GM18517 (cell line): ENCODE data around the gene SLC22A23.
"Not testable (repeated sequence)": the region's sequence is repeated elsewhere in the genome, so short reads cannot be mapped to it uniquely, and the experiment has no call there.

Experiments used
- ATAC-seq: cut with Tn5 transposase; IDR thresholded peaks from one replicate; pipeline ENCODE4 v1.9.1; 2021; ENCODE audit warnings: mild to moderate bottlenecking, moderate library complexity; ENCODE audit not compliant: unreplicated experiment

The SLC22A23 gene

DNA sequence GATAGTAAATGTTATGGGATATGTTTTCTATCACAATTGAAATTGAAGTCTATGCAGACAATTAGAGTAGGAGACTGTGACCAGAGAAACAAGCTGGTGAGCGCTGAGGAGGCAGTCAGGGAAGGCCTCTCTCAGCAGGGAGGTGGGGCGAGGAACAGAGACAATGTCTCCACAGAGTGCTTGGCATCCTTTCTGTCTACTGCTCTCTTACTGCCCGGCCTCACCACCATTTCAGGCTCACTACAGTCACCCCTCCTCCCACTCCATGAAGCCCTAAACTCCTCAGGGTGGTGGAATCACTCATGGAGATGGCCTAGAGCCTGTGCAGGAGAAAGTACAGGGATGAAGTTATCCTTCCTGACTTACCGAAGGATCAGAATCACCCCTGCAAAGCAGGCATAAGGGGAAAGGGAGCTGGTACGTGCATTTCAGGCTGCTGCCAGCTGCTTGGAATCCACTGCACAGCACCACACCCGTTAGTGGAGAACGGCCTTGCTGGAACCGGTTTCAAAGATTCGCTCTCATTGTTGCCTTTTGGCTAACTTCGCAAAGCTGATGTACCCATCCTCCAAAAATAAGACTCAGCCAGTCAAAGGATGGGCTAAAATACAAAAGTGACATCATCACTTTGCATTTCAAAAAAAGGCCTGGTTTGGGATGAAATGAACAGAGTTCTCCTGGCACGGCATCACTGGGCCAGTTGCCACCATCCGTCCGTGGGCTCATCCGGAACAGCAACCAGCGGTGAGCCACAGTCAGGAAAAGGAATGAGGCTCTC is 67.3 kb downstream of the SLC22A23 start:
- no peak for ATAC-seq

- no peak for ATAC-seq
Measured at GRCh38 chr6:3388786-3389185, 68.1 kb downstream of the SLC22A23 start.

DNA sequence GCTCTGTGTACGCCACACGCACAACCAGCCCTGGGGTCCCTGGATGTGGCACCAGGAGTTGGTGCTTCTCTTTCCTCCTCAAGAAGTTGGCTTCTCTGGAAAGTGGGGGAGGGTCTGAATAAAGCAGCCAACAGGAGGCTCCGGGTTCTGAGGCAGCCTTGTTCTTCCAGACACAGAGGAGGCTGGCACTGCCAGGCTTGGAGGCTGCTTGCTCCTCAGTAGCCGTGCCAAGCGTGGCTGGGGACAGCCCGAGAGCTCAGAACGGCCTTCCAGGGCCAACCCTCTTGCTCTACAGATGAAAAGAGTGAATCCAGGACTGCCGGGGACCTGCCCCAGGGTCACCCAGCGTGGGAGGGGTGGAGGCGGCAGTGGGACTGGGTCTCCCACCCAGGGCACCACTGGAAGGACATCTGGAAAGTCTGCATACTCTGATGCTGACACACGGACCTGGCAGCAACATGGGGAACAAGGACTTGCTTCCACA is 70.4 kb downstream of the SLC22A23 start:
- ATAC-seq, result no peak

- ATAC-seq, result no peak
Measured at GRCh38 chr6:3385660-3386151, 71.1 kb downstream of the SLC22A23 start.

DNA sequence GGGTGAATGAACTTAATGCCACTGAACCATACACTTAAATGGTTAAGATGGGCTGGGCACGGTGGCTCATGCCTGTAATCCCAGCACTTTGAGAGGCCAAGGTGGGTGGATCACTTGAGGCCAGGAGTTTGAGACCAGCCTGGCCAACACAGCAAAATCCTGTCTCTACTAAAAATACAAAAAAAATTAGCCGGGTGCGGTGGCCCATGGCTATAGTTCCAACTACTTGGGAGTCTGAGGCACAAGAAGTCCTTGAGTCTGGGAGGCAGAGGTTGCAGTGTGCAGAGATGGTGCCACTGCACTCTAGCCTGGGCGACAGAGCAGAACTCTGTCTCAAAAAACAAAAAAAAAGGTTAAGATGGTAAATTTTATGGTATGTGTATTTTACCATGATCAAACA is 71.7 kb downstream of the SLC22A23 start:
- not testable (repeated sequence) for ATAC-seq

GRCh38 chr6:3384241-3385143 is 72.4 kb downstream of the SLC22A23 start:
- ATAC-seq, result no peak

GRCh38 chr6:3383525-3383924 is 73.3 kb downstream of the SLC22A23 start:
- ATAC-seq, result no peak

DNA sequence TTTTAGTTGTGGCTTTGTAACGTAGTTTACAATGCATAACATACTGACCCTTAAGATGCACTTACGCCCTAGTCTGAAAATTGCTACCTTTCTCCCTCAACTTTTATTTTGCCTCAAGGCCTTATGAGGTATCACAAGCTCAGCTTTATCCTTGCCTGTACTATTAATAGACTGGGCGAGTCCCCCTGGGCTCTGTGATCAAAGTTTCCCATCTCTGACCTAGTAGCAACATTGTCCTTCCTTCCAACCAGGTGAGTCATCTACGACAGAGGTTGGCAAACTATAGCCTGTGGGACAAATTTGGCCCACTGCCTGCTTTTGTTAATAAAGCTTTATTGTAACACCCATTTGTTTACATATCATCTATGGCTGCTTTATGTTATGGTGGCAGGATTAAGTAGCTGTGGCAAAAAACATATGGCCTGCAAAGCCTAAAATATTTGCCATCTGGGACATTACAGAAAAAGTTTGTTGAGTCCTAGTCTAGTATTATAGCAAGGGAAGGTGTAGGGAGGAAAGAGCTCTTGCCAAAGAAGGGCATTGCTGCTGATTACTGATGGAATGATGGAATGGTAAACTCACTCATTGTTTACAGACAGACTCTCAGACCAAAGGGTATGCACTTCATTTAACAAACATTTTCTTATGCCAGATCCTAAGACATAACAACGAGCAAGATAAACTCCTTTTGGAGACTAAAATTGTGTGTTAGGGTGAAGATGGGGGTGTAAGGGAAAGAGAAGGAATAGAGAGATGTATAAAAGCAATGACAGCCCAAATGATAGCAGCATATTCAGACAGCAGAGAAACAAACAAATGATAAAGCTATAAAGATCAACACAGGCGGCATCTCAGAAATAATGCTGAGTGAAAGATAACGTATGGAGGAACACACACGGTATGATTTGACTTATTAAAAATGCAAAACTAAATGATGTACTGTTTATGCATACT is 74.2 kb downstream of the SLC22A23 start:
- no peak for ATAC-seq

- ATAC-seq, result no peak
Measured at GRCh38 chr6:3381233-3381921, 75.5 kb downstream of the SLC22A23 start.

DNA sequence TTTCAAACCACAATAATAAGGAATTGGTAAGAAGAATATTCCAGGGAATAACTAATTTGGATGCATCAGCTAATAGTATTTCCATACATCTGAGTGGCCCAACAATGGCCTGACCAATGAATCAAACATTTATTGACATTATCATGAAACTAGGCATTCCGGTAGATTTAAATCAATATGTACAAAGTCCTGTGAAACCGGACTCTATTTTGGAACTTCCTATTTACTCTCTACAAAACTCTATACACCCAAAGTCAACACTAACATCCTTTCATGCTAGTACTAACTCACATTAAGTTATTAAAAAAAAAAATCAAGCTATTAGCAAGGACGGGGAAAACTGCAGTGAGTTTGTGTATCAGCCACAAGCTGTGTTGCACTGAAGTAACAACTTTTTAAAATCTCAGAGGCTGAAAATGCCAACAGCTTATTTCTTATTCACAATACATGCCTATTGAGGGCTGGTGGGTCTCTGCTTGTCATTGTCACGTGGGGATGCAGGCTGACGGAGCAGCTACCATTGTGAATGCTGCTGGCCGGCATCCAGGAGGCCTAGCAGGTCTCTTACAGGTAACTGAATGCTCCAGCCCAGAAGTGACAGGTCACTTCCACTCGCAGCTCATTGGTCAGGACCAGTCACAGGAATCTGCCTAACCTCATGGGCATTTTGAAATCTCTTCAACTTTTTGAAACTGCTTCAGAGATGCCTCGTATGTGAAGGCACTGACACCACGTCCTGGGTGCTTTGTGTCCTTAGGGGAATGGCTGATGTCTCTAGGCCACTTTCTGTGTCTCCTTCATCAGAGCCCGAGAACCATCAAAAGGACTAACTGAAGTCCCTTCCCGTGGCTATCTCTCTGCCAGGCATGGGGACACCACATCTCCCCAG is 76.3 kb downstream of the SLC22A23 start:
- no peak for ATAC-seq

DNA sequence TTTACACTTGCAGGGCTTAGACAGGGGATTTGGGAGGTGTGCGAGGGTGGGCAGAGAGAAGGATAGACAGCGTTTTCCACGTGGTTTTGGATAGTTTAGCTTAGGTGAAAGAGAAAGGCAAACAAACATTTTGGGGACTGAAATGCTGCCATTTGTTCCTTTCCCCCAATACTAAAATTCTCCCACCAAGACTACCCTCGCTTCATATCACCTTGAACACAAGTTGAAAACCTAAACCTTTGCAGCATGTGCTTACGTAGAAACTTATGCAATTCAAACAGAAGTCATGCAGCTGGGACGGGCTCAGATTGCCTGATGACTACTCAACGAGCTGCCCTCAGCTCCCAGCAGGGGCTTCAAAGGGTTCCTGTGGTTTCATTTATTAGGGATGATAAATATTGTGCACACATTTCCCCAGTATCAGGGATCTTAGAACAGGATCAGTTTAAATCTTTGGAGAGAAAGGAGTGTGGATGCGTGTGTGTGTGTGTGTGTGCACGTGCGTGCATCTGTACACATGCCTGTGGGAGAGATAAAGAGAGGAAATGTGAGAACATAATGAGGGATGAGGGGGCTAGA is 77.3 kb downstream of the SLC22A23 start:
- ATAC-seq, result no peak

GRCh38 chr6:3378808-3379207 is 78.0 kb downstream of the SLC22A23 start:
- not testable (repeated sequence) for ATAC-seq

- not testable (repeated sequence) for ATAC-seq
Measured at GRCh38 chr6:3378398-3378782, 78.5 kb downstream of the SLC22A23 start.

DNA sequence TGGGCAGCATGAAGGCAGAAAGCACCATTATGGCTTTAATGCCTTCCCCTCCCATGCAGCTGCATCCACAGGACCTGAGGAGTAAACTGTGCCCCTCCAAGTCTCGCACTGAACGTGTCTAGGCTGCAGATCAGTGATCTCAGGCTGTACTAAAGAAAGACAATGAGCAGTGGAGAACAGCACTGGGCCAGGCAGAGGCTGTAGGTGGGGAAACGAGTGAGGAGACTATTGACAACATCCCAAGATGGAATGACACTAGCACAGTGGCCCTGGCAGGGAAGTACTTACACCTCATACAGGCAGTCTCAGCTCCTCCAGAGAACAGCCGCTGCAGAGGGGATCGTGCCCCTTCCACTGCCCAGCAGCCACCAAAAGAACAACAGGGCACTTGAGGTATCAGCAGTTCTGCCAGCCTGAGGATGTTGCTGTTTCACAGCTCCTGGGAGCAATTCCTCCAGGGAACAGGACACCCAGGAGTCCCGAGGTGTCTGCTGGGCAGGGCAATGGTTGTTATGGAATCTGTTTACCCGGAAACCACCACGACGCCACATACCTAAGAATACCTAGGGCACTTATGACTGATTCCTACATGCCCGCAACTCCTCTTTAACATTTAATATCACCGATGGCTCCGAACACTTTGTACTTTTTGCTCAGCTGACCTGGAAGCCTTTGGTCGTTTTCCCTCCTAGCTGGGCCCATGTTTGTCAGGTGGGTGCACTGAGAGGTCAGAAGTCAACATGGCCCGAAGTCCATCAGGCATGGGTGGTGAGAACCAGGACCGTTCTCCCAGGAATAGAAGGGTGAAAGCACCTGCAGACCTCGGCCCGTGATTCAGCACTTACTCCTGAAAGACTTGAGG is 79.1 kb downstream of the SLC22A23 start:
- no peak for ATAC-seq

DNA sequence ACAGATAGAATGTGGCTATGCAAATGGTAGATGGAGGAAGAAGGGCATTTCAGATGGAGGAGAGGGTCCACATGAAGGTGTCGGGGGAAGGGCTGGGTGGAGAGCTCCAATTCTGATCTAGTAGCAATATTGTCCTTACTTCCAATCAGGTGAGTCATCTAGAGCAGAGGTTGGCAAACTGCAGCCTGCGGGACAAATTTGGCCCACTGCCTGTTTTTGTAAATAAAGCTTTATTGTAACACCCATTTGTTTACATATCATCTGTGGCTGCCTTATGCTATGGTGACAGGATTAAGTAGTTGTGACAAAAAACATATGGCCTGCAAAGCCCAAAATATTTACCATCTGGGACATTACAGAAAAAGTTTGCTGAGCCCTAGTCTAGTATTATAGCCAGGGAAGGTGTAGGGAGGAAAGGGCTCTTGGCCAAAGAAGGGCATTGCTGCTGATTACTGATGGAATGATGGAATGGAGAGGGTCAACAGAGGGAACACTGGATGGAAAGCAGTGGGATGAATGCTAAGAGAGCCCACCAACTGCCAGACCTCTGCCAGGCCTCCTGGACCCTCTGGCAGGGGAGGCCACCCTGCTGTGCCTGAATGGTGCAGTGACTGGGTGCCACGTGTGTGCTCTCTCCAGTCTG is 79.8 kb downstream of the SLC22A23 start:
- no peak for ATAC-seq

GRCh38 chr6:3376064-3376463 is 80.8 kb downstream of the SLC22A23 start:
- ATAC-seq, result no peak

GRCh38 chr6:3373597-3374203 is 83.2 kb downstream of the SLC22A23 start:
- ATAC-seq, result no peak
